Muscle of leg (tissue), 11 donors: Measurements from ENCODE around the gene SLC66A1. TPM values are rescaled to one million over a fixed set of nuclear protein-coding genes. Genes with fewer than 3 reads are reported as not detected.
"Not testable (repeated sequence)": the region's sequence is repeated elsewhere in the genome, so short reads cannot be mapped to it uniquely, and the experiment has no call there.

Experiments used
- DNase-seq: peaks from one replicate; pipeline ENCODE4 v3.0.0; 2013
- H3K27ac ChIP-seq: one replicate; pipeline ENCODE4 v1.5.1; 2013; ENCODE audit warnings: mild to moderate bottlenecking, low read length, control low read depth
- H3K27me3 ChIP-seq: one replicate; pipeline ENCODE4 v1.6.1; 2013; ENCODE audit warnings: low read length; ENCODE audit not compliant: control insufficient read depth, insufficient read depth
- H3K36me3 ChIP-seq: one replicate; pipeline ENCODE4 v1.6.1; 2013; ENCODE audit warnings: low read length; ENCODE audit not compliant: control insufficient read depth, insufficient read depth
- H3K4me1 ChIP-seq: one replicate; pipeline ENCODE4 v1.6.1; 2013; ENCODE audit warnings: low read length; ENCODE audit not compliant: control insufficient read depth, insufficient read depth
- H3K4me3 ChIP-seq: one replicate; pipeline ENCODE4 v1.5.1; 2013; ENCODE audit warnings: low read length, control low read depth
- H3K9me3 ChIP-seq: replicated peaks from 2 replicates; pipeline ENCODE4 v1.6.1; 2013; ENCODE audit warnings: low read depth, low read length; ENCODE audit not compliant: control insufficient read depth
- WGBS: methylation state at CpG from one replicate; pipeline ENCODE4 v1.1.5; 2013; ENCODE audit warnings: missing lambda C conversion rate; ENCODE audit not compliant: insufficient coverage; 5-methylcytosine and 5-hydroxymethylcytosine counted together
- polyA plus RNA-seq, 8 donors: library from polyadenylated mRNA; unstranded; fragments of 120-200 nt; gene quantifications; one replicate each; pipeline versions ENCODE4 v1.2.1 to v1.2.3, GENCODE V29; 2013; ENCODE audit warnings: inconsistent platforms in 1 of 8, low replicate concordance in 1 of 8; ENCODE audit not compliant: insufficient read length in 8 of 8, insufficient read depth in 1 of 8
- total RNA-seq: library from RNA; stranded (reverse); fragments of 120-200 nt; gene quantifications from one replicate; pipeline ENCODE4 v1.2.4, GENCODE V29; 2013

Gene SLC66A1
- total and polyA plus RNA-seq, 9 donors: 8.9 to 12.9 (median 9.7) TPM

GRCh38 chr1:19274636-19275035 lies 37.5 kb upstream of the SLC66A1 start:
- no peak for DNase-seq
- Histone ChIP-seq H3K27me3 (peaks cover 6% of the 10 kb centered on the region), H3K27ac (no peak overlapping the region), H3K4me3 (no peak overlapping the region), H3K9me3 (peaks cover 3% of the 10 kb centered on the region), H3K4me1 (peaks cover 4% of the 10 kb centered on the region), H3K36me3 (no peaks in the 10 kb centered on the region)
- WGBS: 94% methylated on average over 2 of the region's 5 CpGs

- Histone ChIP-seq H3K4me3 (no peak overlapping the region), H3K27me3 (peaks cover 2% of the 10 kb centered on the region), H3K36me3 (peaks cover 10% of the 10 kb centered on the region), H3K9me3 (no peaks in the 10 kb centered on the region), H3K4me1 (peaks cover 2% of the 10 kb centered on the region), H3K27ac (no peak overlapping the region)
- DNase-seq: no peak
- WGBS: 94% methylated on average over 7 of the region's 9 CpGs
Observed at GRCh38 chr1:19283891-19284290, 28.2 kb upstream of the SLC66A1 start.

GRCh38 chr1:19284881-19285280 lies 27.2 kb upstream of the SLC66A1 start:
- DNase-seq: no peak
- no peaks in the 10 kb centered on the region for H3K9me3 ChIP-seq
- H3K36me3 ChIP-seq: peaks cover 10% of the 10 kb centered on the region
- WGBS: 84% methylated on average over 3 of the region's 8 CpGs
- H3K27me3 ChIP-seq: peaks cover 3% of the 10 kb centered on the region
- H3K4me3 ChIP-seq: no peak overlapping the region
- no peak overlapping the region for H3K27ac ChIP-seq
- H3K4me1 ChIP-seq: peaks cover 8% of the 10 kb centered on the region

GRCh38 chr1:19285366-19285765 lies 26.8 kb upstream of the SLC66A1 start:
- not testable (repeated sequence) for H3K27ac ChIP-seq, H3K9me3 ChIP-seq, H3K4me3 ChIP-seq, H3K27me3 ChIP-seq, DNase-seq, H3K4me1 ChIP-seq
- WGBS: no CpG with 5 or more reads among the region's 3 CpGs
- peaks cover 10% of the 10 kb centered on the region for H3K36me3 ChIP-seq

GRCh38 chr1:19285807-19286206 lies 26.3 kb upstream of the SLC66A1 start:
- not testable (repeated sequence) for H3K27ac ChIP-seq, H3K4me1 ChIP-seq, H3K4me3 ChIP-seq, DNase-seq, H3K9me3 ChIP-seq, H3K27me3 ChIP-seq
- 69% methylated on average over 3 of the region's 3 CpGs for WGBS
- peaks cover 10% of the 10 kb centered on the region for H3K36me3 ChIP-seq

GRCh38 chr1:19287436-19288185 lies 24.5 kb upstream of the SLC66A1 start:
- no peak overlapping the region for H3K4me3 ChIP-seq
- H3K9me3 ChIP-seq: no peaks in the 10 kb centered on the region
- peaks cover 3% of the 10 kb centered on the region for H3K27me3 ChIP-seq
- 92% methylated on average over 8 of the region's 13 CpGs for WGBS
- no peak overlapping the region for H3K27ac ChIP-seq
- DNase-seq: no peak
- peaks cover 8% of the 10 kb centered on the region for H3K36me3 ChIP-seq
- peaks cover 8% of the 10 kb centered on the region for H3K4me1 ChIP-seq

GRCh38 chr1:19288324-19289241 lies 23.5 kb upstream of the SLC66A1 start, which contains the start of gene AKR7A3:
AKR7A3 (minus strand) TSS chr1:19288770; CDS start chr1:19288709, 61 bp downstream.
- not testable (repeated sequence) for H3K4me1 ChIP-seq, H3K27ac ChIP-seq, H3K9me3 ChIP-seq, H3K27me3 ChIP-seq, H3K36me3 ChIP-seq
- DNase-seq: peak; percentile 33
- 10% methylated on average over 55 of the region's 82 CpGs for WGBS
- peak within 1 kb of the TSS; percentile 43 for H3K4me3 ChIP-seq

GRCh38 chr1:19289244-19289643 lies 22.9 kb upstream of the SLC66A1 start:
- H3K27ac ChIP-seq: no peak overlapping the region
- 27% methylated on average over 1 of the region's 2 CpGs for WGBS
- H3K4me3 ChIP-seq: peak overlapping the region; percentile 43
- H3K36me3 ChIP-seq: peaks cover 2% of the 10 kb centered on the region
- peaks cover 7% of the 10 kb centered on the region for H3K9me3 ChIP-seq
- no peak for DNase-seq
- H3K4me1 ChIP-seq: peaks cover 8% of the 10 kb centered on the region
- peaks cover 3% of the 10 kb centered on the region for H3K27me3 ChIP-seq

- no peak overlapping the region for H3K27ac ChIP-seq
- H3K27me3 ChIP-seq: no peaks in the 10 kb centered on the region
- H3K9me3 ChIP-seq: peaks cover 22% of the 10 kb centered on the region
- H3K4me1 ChIP-seq: peaks cover 3% of the 10 kb centered on the region
- peaks cover 5% of the 10 kb centered on the region for H3K36me3 ChIP-seq
- H3K4me3 ChIP-seq: no peak overlapping the region
- DNase-seq: no peak
- WGBS: no CpG with 5 or more reads among the region's 2 CpGs
Observed at GRCh38 chr1:19294638-19295037, 17.5 kb upstream of the SLC66A1 start.

- H3K4me1 ChIP-seq: peaks cover 12% of the 10 kb centered on the region
- H3K36me3 ChIP-seq: peaks cover 23% of the 10 kb centered on the region
- no CpG with 5 or more reads among the region's 2 CpGs for WGBS
- peaks cover 5% of the 10 kb centered on the region for H3K9me3 ChIP-seq
- no peak for DNase-seq
- no peak overlapping the region for H3K27ac ChIP-seq
- H3K4me3 ChIP-seq: no peak overlapping the region
- no peaks in the 10 kb centered on the region for H3K27me3 ChIP-seq
Observed at GRCh38 chr1:19300211-19300610, 11.9 kb upstream of the SLC66A1 start.
